ENCODE data around the gene PPP3R1. TPM values are rescaled to one million over a fixed set of nuclear protein-coding genes. Genes with fewer than 3 reads are reported as not detected.
A peak's percentile ranks its signal among the peaks of the same experiment; 100 is the strongest.

Gene PPP3R1
- polyA plus RNA-seq, 3 donors, result 47.6 to 50.2 (median 48.6) TPM

DNA sequence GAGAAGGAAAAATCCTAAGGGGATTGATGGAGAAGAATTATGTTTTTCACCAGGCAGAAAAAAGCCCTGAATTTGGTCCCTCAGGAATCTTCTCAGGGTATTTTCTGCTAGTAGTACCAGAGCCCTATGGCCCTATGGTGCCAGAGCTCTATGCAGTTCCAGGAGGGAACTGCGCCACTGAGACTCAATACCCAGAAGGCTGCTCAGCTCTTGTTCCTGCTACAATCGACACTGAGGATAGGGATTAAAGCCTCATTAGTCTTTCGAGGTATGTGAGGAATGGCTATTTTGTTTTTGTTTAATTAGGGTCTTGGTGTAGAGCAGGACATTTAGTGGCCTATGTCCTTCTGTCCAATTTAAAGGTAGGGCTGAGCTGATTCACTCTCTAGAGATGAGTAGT is 21.7 kb upstream of the PPP3R1 start:
- DNase-seq, result no peak

GRCh38 chr2:68272246-68272994 is 20.1 kb upstream of the PPP3R1 start:
- DNase-seq, result no peak

GRCh38 chr2:68266655-68267054 is 14.3 kb upstream of the PPP3R1 start:
- DNase-seq, result no peak

DNA sequence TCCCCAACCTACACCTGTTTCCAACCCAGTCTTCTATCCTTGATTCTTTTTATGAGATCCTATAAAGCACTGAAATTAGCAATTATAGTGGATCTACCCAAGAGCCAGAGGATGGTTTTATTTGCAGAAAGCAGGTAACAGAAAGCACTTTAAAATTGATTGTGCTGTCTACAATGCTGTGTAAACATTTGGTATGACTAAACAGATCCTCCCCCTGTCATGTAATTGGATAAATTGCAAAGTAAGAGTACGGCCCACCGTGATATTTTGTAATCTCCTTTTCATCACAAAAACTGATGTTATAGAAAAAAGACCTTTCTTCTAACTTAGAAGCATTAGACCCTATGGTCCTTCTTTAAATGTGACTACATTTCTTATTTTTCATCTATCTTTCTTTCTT is 11.3 kb upstream of the PPP3R1 start:
- DNase-seq, result no peak

GRCh38 chr2:68258851-68259250 is 6.5 kb upstream of the PPP3R1 start:
- DNase-seq, result no peak

GRCh38 chr2:68256093-68256450 is 3.7 kb upstream of the PPP3R1 start:
- no peak for DNase-seq

DNA sequence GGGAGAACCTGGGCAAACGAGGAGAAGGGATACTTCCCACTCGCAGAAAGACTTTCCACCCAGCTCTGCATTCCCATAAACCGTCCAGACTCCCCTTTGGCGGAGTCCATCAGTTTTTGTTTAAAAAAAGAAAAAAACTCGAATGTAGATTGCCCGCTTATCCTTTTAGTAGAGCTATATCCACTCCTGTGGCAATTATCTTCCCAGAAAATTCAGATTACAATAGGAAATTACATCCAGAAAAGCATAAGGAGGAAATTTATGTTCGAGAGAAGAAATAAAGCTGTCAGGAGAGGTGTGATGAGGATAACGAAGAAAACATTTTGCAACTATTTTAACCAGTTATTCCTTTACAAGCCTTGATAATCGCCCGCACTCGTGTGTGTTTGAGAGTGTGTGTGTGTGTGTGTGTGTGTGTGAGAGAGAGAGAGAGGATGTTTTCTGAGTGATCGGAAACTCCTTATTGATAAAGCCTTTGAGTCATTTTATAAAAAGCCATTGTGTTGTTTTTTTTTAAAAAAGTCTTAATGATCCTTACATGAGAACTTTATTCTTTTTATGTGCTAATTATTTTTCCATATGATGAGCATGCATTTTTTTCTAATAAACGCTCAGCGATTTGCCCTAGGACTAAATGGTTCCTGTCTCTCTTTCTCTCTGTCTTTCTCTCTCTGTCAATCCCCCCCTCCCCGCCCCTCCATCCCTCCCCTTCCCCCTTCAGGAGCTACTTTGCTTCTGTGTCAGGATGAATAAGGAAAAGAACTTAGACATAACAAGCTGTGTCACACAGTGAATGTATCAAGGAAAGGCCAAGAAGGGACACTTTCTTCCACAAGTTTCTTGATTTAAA is 1.1 kb upstream of the PPP3R1 start:
- DNase-seq, result peak; percentile 22

GRCh38 chr2:68251855-68252399 is 405 bp downstream of the PPP3R1 start:
- DNase-seq, result peak; percentile 19

- peak; percentile 83 for DNase-seq
Measured at GRCh38 chr2:68251187-68251854, 1.0 kb downstream of the PPP3R1 start.

DNA sequence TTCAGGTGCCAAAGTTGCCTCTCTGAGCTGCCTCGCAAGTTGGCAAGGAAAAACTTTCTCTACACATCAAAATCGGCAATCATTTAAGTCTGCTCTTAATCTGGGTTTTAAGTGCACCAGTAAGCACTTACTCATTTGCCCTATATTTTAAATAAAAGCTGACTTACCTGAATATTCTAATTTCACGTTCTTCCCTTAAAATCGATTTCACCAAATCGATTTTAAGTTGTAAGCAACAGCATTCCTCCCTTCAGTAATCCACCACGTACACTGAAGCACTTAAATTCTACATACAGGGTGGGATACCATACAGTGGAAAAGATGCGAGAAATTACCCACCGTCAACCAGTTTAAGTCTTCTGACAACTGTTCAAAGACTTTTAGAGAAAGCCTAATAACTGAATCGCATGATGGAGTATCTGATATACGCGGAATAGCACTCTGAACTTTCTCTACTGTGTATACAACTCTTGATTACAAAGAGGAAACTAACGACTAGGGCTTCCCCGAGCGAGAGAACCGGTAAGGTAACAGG is 1.6 kb downstream of the PPP3R1 start:
- DNase-seq, result no peak

DNA sequence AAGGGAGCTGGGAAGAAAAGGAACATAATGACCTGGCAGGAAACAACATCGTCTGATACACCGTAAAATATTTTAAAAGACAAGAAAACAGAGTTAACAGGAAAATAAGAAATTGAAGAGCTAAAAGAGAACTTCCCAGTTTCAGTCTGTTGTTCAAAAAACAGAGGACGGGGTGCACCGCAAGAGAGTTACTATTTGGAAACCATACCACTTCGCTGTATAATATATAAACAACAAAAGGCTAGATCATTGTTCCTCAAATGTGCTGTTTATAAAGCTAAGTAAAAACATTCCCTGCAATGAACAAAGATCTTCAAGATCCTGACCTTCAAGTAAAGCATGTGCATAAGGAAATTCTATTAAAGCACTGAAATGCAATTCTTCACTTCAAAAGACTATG is 2.1 kb downstream of the PPP3R1 start:
- DNase-seq, result no peak

DNA sequence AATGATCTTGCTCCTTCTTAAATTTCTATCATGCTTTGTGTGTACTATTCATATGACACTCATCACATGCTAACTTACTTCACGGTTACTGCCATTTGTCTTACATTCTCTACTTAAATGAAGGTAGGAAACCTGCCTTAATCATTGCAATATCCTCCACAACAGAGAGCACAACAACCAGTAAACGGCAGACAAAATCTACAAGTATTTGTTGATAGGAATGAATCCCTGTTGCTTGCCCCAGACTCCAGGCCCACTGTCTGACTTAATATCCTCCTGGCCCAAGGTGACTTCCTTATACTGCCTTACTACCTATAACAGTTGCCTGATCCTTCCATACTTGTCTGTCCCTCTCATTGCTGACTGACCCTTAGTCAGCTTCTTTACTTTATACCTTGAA is 3.5 kb downstream of the PPP3R1 start:
- DNase-seq, result no peak

DNA sequence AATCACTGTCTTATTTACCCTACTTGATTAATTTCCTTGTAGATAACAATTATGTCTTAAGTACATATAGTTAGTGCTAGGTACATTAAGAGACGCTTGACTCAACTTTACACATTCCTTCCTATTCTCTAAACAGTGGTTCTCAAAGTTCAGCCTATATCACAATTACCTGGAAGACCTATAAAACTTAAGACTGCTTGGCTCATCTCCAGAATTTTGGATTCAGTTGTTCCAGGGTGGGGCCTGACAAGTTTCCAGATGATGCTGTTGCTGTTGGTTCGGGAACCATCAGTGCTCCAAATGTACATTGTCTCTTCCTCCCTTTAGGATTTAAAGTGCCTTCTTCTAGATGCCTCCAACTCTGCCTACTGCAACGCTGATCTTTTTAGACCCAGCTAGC is 4.0 kb downstream of the PPP3R1 start:
- no peak for DNase-seq

GRCh38 chr2:68246396-68246795 is 5.9 kb downstream of the PPP3R1 start:
- DNase-seq, result no peak

DNA sequence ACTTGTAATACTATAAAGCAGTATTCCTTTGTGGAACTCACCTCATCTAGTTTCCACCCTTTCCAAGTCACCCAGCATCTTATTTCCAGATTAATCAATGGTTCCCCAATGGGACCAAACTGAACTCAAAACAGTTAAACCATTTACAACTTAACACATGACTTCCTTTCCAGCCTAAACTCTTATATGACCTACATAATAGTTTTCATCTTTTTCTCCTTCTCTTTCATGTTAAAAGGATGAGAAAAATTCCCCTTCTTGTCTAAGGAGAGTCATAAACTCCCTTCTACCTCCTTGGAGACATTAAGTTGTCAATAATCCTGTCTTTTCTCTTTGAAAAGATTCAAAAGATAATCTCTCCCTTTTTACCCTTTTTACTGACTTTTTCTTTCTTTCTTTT is 6.7 kb downstream of the PPP3R1 start:
- DNase-seq, result no peak

GRCh38 chr2:68245066-68245465 is 7.3 kb downstream of the PPP3R1 start:
- no peak for DNase-seq

GRCh38 chr2:68244456-68244855 is 7.9 kb downstream of the PPP3R1 start:
- no peak for DNase-seq

DNA sequence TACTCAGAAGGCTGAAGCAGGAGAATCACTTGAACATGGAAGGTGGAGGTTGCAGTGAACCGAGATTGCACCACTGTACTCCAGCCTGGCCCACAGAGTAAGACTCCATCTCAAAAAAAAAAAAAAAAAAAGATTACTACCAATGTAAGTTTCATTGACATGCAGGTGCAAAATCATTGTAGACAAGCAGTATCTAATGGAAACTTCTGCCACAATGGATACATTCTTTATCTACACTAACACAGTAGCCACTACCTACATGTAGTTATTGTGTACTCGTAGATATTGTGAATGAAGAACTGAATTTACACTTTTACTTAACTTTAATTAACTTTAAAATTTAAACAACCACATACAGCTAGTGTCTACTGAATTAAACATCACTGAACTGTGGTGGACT is 10.6 kb downstream of the PPP3R1 start:
- no peak for DNase-seq

GRCh38 chr2:68240446-68240845 is 11.9 kb downstream of the PPP3R1 start:
- no peak for DNase-seq

GRCh38 chr2:68238955-68239822 is 13.1 kb downstream of the PPP3R1 start:
- DNase-seq, result no peak

DNA sequence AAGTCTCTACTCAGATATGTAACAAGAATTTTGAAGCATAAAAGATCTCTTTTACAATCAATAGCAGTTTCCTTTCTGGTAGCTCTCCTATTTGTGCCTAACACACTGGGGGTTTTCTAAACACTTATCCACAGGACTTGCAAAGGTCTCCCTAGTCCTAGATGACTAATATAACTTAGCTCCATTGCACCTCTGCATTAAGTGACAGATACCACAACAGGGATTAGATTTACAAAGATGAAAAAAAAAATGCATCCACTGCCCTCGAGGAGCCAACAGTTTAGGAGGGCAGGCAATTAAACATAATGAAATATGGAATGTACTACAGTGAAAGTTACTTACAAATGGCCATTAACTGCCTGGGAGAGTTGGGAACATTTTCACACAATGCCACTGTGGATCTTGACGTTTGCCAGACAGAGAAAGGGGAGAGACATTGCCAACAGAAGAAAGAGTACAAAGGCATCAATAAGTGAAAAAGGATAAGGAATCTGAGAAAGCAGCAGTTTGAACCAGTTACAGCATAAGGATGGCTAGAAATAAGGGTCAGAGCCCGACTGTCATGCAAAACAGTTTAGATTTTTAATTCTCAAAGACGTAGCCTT is 14.3 kb downstream of the PPP3R1 start:
- no peak for DNase-seq

Data from renal pelvis (tissue), 4 donors.